ENCODE measurements around the gene CDH13.

CDH13 gene

DNA sequence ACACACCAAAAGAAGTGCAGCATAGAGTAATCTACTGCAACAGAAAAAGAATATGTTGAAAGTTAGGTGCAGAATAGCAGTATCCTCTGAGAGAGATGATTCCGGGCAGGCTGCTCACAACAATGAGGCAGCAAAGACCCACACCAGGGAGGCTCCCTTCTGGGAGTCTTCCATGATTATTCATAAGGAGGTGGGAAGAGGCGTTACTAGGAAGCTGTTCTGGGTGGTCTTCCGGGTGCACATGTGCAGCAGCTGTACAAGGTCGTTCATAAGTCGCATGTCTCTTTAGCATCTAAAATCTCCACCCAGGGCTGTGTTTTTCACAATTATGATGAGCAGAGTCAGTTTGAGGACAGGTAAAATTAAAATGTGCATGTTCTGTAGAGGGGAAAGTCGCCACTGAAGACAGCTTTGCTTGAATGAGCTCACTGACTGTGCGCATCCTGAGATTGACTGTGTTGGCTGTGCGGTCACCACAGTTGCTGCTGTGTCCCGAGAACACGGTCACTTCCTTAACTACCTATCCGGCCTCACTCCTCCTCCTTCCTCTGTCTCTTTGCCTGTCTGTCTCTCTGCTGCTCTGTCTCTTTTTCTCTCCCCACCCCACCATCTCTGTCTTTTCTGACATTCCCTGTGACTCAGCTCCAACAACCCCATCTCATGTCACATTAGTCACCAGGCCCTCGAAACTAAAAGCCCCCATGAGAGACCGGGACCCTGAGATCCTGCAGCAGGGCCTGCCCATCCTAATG lies 1055.5 kb downstream of the CDH13 start:
- Histone ChIP-seq H2AK5ac (ENCODE audit: low read length) (no peak overlapping the region), H3K36me3 (ENCODE audit: control insufficient read depth in 1 of 2, insufficient read depth in 2 of 2, low read length in 2 of 2) (no peaks in the 10 kb centered on the region), H4K12ac (ENCODE audit: low read depth, low read length) (no peak overlapping the region), H4K8ac (ENCODE audit: low read depth, low read length) (no peak overlapping the region), H3K79me2 (ENCODE audit: control insufficient read depth, insufficient read depth, low read length, poor library complexity) (no peaks in the 10 kb centered on the region), H2BK120ac (ENCODE audit: insufficient read depth, low read length, poor library complexity) (no peak overlapping the region), H3K4me3 (ENCODE audit: low read depth, low read length) (no peak overlapping the region), H3K27ac (ENCODE audit: low read depth, low read length) (no peak overlapping the region), H4K91ac (ENCODE audit: low read depth, low read length) (no peak overlapping the region), H2AFZ (ENCODE audit: insufficient read depth, low read length, poor library complexity) (no peak overlapping the region), H3K18ac (ENCODE audit: low read length) (no peak overlapping the region), H3K9me3 (ENCODE audit: insufficient read depth, low read depth, low read length) (no peaks in the 10 kb centered on the region), H3K27me3 (ENCODE audit: insufficient read depth, low read length) (no peaks in the 10 kb centered on the region), H3K14ac (ENCODE audit: low read length) (no peak overlapping the region), H3K4me1 (ENCODE audit: control insufficient read depth in 1 of 2, insufficient read depth in 2 of 2, low read length in 2 of 2) (no peaks in the 10 kb centered on the region), H2BK12ac (ENCODE audit: low read length) (no peak overlapping the region), H3K9ac (ENCODE audit: low read length) (no peak overlapping the region), H2BK5ac (ENCODE audit: low read depth, low read length, poor library complexity) (no peak overlapping the region), H3K23ac (ENCODE audit: low read length) (no peak overlapping the region), H3K4me2 (ENCODE audit: low read length) (no peak overlapping the region), H3K79me1 (ENCODE audit: low read length) (no peaks in the 10 kb centered on the region), H3K4ac (ENCODE audit: low read depth, low read length) (no peak overlapping the region)
- no CpG with 5 or more reads among the region's 13 CpGs for WGBS (ENCODE audit: extremely low coverage, insufficient coverage, insufficient read length)
- no peak for DNase-seq

DNA sequence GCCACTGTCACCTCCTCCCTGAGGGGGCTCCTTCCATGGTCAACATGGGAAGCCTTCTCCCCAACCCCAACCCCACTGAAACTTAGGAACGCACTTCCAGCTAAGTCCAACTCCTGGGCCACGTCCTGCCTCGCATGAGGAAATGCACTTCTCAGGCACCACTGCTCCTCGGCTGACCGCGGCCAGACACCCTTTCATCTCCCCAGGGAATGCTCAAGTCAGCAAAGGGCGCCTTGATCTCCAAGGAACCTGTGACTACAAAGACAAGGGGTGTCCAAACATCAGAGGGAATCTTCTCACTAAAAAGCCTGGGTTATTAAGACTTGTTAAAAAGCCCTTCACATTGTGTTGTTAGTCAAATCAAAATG lies 1056.1 kb downstream of the CDH13 start:
- no peak overlapping the region for H2AFZ ChIP-seq (ENCODE audit: insufficient read depth, low read length, poor library complexity)
- H3K4me3 ChIP-seq (ENCODE audit: low read depth, low read length), result no peak overlapping the region
- DNase-seq, result no peak
- H3K18ac ChIP-seq (ENCODE audit: low read length), result no peak overlapping the region
- H3K79me1 ChIP-seq (ENCODE audit: low read length), result no peaks in the 10 kb centered on the region
- no peak overlapping the region for H3K4ac ChIP-seq (ENCODE audit: low read depth, low read length)
- H3K4me2 ChIP-seq (ENCODE audit: low read length), result no peak overlapping the region
- H3K9ac ChIP-seq (ENCODE audit: low read length), result no peak overlapping the region
- H4K8ac ChIP-seq (ENCODE audit: low read depth, low read length), result no peak overlapping the region
- no peak overlapping the region for H2BK120ac ChIP-seq (ENCODE audit: insufficient read depth, low read length, poor library complexity)
- no peak overlapping the region for H3K14ac ChIP-seq (ENCODE audit: low read length)
- H2BK5ac ChIP-seq (ENCODE audit: low read depth, low read length, poor library complexity), result no peak overlapping the region
- no peak overlapping the region for H4K91ac ChIP-seq (ENCODE audit: low read depth, low read length)
- H4K12ac ChIP-seq (ENCODE audit: low read depth, low read length), result no peak overlapping the region
- no CpG with 5 or more reads among the region's 7 CpGs for WGBS (ENCODE audit: extremely low coverage, insufficient coverage, insufficient read length)
- no peaks in the 10 kb centered on the region for H3K9me3 ChIP-seq (ENCODE audit: insufficient read depth, low read depth, low read length)
- no peaks in the 10 kb centered on the region for H3K36me3 ChIP-seq (ENCODE audit: control insufficient read depth in 1 of 2, insufficient read depth in 2 of 2, low read length in 2 of 2)
- H3K27me3 ChIP-seq (ENCODE audit: insufficient read depth, low read length), result no peaks in the 10 kb centered on the region
- no peak overlapping the region for H2BK12ac ChIP-seq (ENCODE audit: low read length)
- no peak overlapping the region for H2AK5ac ChIP-seq (ENCODE audit: low read length)
- no peaks in the 10 kb centered on the region for H3K79me2 ChIP-seq (ENCODE audit: control insufficient read depth, insufficient read depth, low read length, poor library complexity)
- H3K23ac ChIP-seq (ENCODE audit: low read length), result no peak overlapping the region
- H3K4me1 ChIP-seq (ENCODE audit: control insufficient read depth in 1 of 2, insufficient read depth in 2 of 2, low read length in 2 of 2), result no peaks in the 10 kb centered on the region
- H3K27ac ChIP-seq (ENCODE audit: low read depth, low read length), result no peak overlapping the region

DNA sequence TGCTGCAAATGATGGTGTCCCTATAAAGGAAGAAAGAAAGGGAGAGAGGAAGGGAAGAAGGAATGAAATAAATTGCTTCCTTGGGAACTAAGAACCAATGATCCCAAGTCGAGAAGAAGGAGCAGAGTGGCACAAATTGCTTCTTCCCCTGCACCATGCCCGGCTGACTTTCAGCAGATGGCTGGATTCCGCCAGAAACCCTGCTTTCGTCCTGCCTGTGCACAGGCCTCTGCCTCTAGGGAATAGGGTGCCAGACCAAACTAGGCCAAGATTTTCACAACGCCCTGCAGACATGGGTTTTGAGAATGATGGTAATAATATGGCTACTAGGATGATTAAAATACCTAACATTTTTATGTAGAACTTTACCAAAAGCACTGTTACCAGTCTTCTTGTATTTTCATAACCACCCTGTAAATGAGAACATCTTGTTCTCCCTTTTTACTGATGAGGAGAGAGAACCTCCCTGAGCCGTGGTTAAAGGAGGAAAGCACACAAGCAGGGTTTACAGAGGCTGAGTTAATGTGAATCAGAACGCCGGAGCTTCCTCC lies 1058.9 kb downstream of the CDH13 start:
- no peak overlapping the region for H2AK5ac ChIP-seq (ENCODE audit: low read length)
- WGBS (ENCODE audit: extremely low coverage, insufficient coverage, insufficient read length), result no CpG with 5 or more reads among the region's 8 CpGs
- no peaks in the 10 kb centered on the region for H3K4me1 ChIP-seq (ENCODE audit: control insufficient read depth in 1 of 2, insufficient read depth in 2 of 2, low read length in 2 of 2)

GRCh38 chr16:83686726-83687125 lies 1060.0 kb downstream of the CDH13 start:
- no peak overlapping the region for H2AK5ac ChIP-seq (ENCODE audit: low read length)
- H3K14ac ChIP-seq (ENCODE audit: low read length), result no peak overlapping the region
- H4K8ac ChIP-seq (ENCODE audit: low read depth, low read length), result no peak overlapping the region
- no peaks in the 10 kb centered on the region for H3K9me3 ChIP-seq (ENCODE audit: insufficient read depth, low read depth, low read length)
- no peak overlapping the region for H4K12ac ChIP-seq (ENCODE audit: low read depth, low read length)
- H2BK120ac ChIP-seq (ENCODE audit: insufficient read depth, low read length, poor library complexity), result no peak overlapping the region
- H3K79me2 ChIP-seq (ENCODE audit: control insufficient read depth, insufficient read depth, low read length, poor library complexity), result no peaks in the 10 kb centered on the region
- H2AFZ ChIP-seq (ENCODE audit: insufficient read depth, low read length, poor library complexity), result no peak overlapping the region
- DNase-seq, result no peak
- H3K4ac ChIP-seq (ENCODE audit: low read depth, low read length), result no peak overlapping the region
- H3K4me2 ChIP-seq (ENCODE audit: low read length), result no peak overlapping the region
- H3K9ac ChIP-seq (ENCODE audit: low read length), result no peak overlapping the region
- no CpG with 5 or more reads among the region's 3 CpGs for WGBS (ENCODE audit: extremely low coverage, insufficient coverage, insufficient read length)
- no peak overlapping the region for H3K18ac ChIP-seq (ENCODE audit: low read length)
- no peaks in the 10 kb centered on the region for H3K36me3 ChIP-seq (ENCODE audit: control insufficient read depth in 1 of 2, insufficient read depth in 2 of 2, low read length in 2 of 2)
- no peak overlapping the region for H3K27ac ChIP-seq (ENCODE audit: low read depth, low read length)
- H3K4me1 ChIP-seq (ENCODE audit: control insufficient read depth in 1 of 2, insufficient read depth in 2 of 2, low read length in 2 of 2), result no peaks in the 10 kb centered on the region
- H2BK12ac ChIP-seq (ENCODE audit: low read length), result no peak overlapping the region
- no peak overlapping the region for H3K4me3 ChIP-seq (ENCODE audit: low read depth, low read length)
- H3K23ac ChIP-seq (ENCODE audit: low read length), result no peak overlapping the region
- H3K27me3 ChIP-seq (ENCODE audit: insufficient read depth, low read length), result no peaks in the 10 kb centered on the region
- no peak overlapping the region for H4K91ac ChIP-seq (ENCODE audit: low read depth, low read length)
- no peaks in the 10 kb centered on the region for H3K79me1 ChIP-seq (ENCODE audit: low read length)
- H2BK5ac ChIP-seq (ENCODE audit: low read depth, low read length, poor library complexity), result no peak overlapping the region

More for the DNA sequence above, 1058.9 kb downstream of the CDH13 start:
- no peaks in the 10 kb centered on the region for H3K79me2 ChIP-seq (ENCODE audit: control insufficient read depth, insufficient read depth, low read length, poor library complexity)
- H3K27me3 ChIP-seq (ENCODE audit: insufficient read depth, low read length), result no peaks in the 10 kb centered on the region
- H3K27ac ChIP-seq (ENCODE audit: low read depth, low read length), result no peak overlapping the region
- no peak overlapping the region for H3K18ac ChIP-seq (ENCODE audit: low read length)
- H3K9ac ChIP-seq (ENCODE audit: low read length), result no peak overlapping the region
- no peak overlapping the region for H2BK120ac ChIP-seq (ENCODE audit: insufficient read depth, low read length, poor library complexity)
- H3K14ac ChIP-seq (ENCODE audit: low read length), result no peak overlapping the region
- H3K79me1 ChIP-seq (ENCODE audit: low read length), result no peaks in the 10 kb centered on the region
- H2BK12ac ChIP-seq (ENCODE audit: low read length), result no peak overlapping the region
- H2AFZ ChIP-seq (ENCODE audit: insufficient read depth, low read length, poor library complexity), result no peak overlapping the region
- no peak overlapping the region for H3K4me3 ChIP-seq (ENCODE audit: low read depth, low read length)
- no peaks in the 10 kb centered on the region for H3K36me3 ChIP-seq (ENCODE audit: control insufficient read depth in 1 of 2, insufficient read depth in 2 of 2, low read length in 2 of 2)
- no peak overlapping the region for H3K4me2 ChIP-seq (ENCODE audit: low read length)
- H3K23ac ChIP-seq (ENCODE audit: low read length), result no peak overlapping the region
- H2BK5ac ChIP-seq (ENCODE audit: low read depth, low read length, poor library complexity), result no peak overlapping the region
- no peak overlapping the region for H4K12ac ChIP-seq (ENCODE audit: low read depth, low read length)
- no peaks in the 10 kb centered on the region for H3K9me3 ChIP-seq (ENCODE audit: insufficient read depth, low read depth, low read length)
- no peak overlapping the region for H4K91ac ChIP-seq (ENCODE audit: low read depth, low read length)
- H3K4ac ChIP-seq (ENCODE audit: low read depth, low read length), result no peak overlapping the region
- no peak overlapping the region for H4K8ac ChIP-seq (ENCODE audit: low read depth, low read length)
- DNase-seq, result no peak

Measured in trophoblast cell (in vitro differentiated cells and primary cell).